Measurements from ENCODE around the gene SH3D21.
A peak's percentile ranks its signal among the peaks of the same experiment; 100 is the strongest.

The SH3D21 gene

GRCh38 chr1:36342426-36343185 is 36.4 kb downstream of the SH3D21 start:
- no peak overlapping the region for H3K4me3 ChIP-seq (ENCODE audit: low read length)
- peak; percentile 74 for TF ChIP-seq CTCF (conservative IDR thresholded peaks at IDR 0.05; ENCODE audit: low read length)
- DNase-seq (ENCODE audit: low read depth): peak; percentile 75

- H3K4me3 ChIP-seq (ENCODE audit: low read length): no peak overlapping the region
- no peak for TF ChIP-seq CTCF (conservative IDR thresholded peaks at IDR 0.05; ENCODE audit: low read length)
- no peak for DNase-seq (ENCODE audit: low read depth)
Observed at GRCh38 chr1:36343651-36344394, 37.7 kb downstream of the SH3D21 start.

GRCh38 chr1:36344395-36344680 is 38.2 kb downstream of the SH3D21 start:
- no peak overlapping the region for H3K4me3 ChIP-seq (ENCODE audit: low read length)
- no peak for TF ChIP-seq CTCF (conservative IDR thresholded peaks at IDR 0.05; ENCODE audit: low read length)
- no peak for DNase-seq (ENCODE audit: low read depth)

GRCh38 chr1:36345353-36345752 is 39.2 kb downstream of the SH3D21 start:
- no peak for TF ChIP-seq CTCF (conservative IDR thresholded peaks at IDR 0.05; ENCODE audit: low read length)
- no peak for DNase-seq (ENCODE audit: low read depth)
- H3K4me3 ChIP-seq (ENCODE audit: low read length): no peak overlapping the region

GRCh38 chr1:36346741-36347370 is 40.7 kb downstream of the SH3D21 start:
- DNase-seq (ENCODE audit: low read depth): no peak
- TF ChIP-seq CTCF (conservative IDR thresholded peaks at IDR 0.05; ENCODE audit: low read length): no peak
- no peak overlapping the region for H3K4me3 ChIP-seq (ENCODE audit: low read length)

- DNase-seq (ENCODE audit: low read depth): peak; percentile 29
- no peak overlapping the region for H3K4me3 ChIP-seq (ENCODE audit: low read length)
- TF ChIP-seq CTCF (conservative IDR thresholded peaks at IDR 0.05; ENCODE audit: low read length): no peak
Observed at GRCh38 chr1:36349241-36349671, 43.1 kb downstream of the SH3D21 start.

All from AG10803 (cell line).